ENCODE results near the gene GRIK4. TPM values are rescaled to one million over a fixed set of nuclear protein-coding genes. Genes with fewer than 3 reads are reported as not detected.

GRIK4 gene
- total and polyA plus RNA-seq, 2 donors (not counting 3 experiments of a cell fraction or from before 2014, with no cell fraction given) = 0.81 to 1.6 TPM

DNA sequence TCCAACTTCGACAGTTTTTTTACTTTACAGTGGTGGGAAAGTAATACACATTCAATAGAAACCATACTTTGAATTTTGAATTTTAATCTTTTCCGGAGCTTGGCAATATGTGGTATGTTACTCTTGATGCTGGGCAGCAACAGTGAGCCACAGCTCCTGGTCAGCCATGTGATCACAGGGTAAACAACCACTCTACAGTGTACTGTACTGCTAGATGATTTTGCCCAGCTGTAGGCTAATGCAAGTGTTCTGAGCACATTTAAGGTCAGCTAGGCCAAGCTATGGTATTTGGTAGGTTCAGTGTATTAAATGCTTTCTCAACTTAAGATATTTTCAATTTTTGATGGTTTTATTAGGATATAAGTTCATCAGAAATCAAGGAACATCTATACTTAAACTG, 48.7 kb upstream of the GRIK4 start:
- dilution Hi-C loops (cut with MboI; ENCODE audit: extremely low pct_ligation_motif_present, low sequenced_read_pairs) = no loop called here
- H3K27ac ChIP-seq (ENCODE audit: insufficient read depth, low read depth, low read length) = no peak overlapping the region
- no peaks in the 10 kb centered on the region for H3K4me1 ChIP-seq (ENCODE audit: control insufficient read depth, extremely low read depth, insufficient read depth, low read length)
- CTCF ChIA-PET = interaction anchor here (1.2 kb wide), 1 partner anchor 128 kb away, joined by 3 read pairs; no protein-coding TSS in a partner anchor
- H3K4me3 ChIP-seq (replicated peaks in 1 of 3; ENCODE audit: insufficient read depth in 1 of 3, low read depth in 1 of 3, low read length in 3 of 3) = no peak overlapping the region
- intact Hi-C loops (cut with micrococcal nuclease) = no loop called here
- H2AFZ ChIP-seq (ENCODE audit: low read depth, low read length) = no peak overlapping the region
- H3K9me3 ChIP-seq (replicated peaks; ENCODE audit: control insufficient read depth, insufficient read depth, low read length) = no peaks in the 10 kb centered on the region
- no peak for FAIRE-seq
- no peaks in the 10 kb centered on the region for H3K27me3 ChIP-seq (ENCODE audit: control insufficient read depth in 2 of 2, insufficient read depth in 2 of 2, low read length in 2 of 2)
- H3K9me1 ChIP-seq (replicated peaks; ENCODE audit: control insufficient read depth, extremely low read depth, insufficient read depth, low read length) = no peaks in the 10 kb centered on the region
- H4K20me1 ChIP-seq (replicated peaks; ENCODE audit: control insufficient read depth, extremely low read depth, insufficient read depth, low read length) = no peaks in the 10 kb centered on the region
- no peaks in the 10 kb centered on the region for H3K79me2 ChIP-seq (ENCODE audit: control insufficient read depth, insufficient read depth, low read length)
- no peak overlapping the region for H3K4me2 ChIP-seq (ENCODE audit: insufficient read depth, low read length)
- TF ChIP-seq MYC (IDR thresholded peaks at IDR 0.05; ENCODE audit: low read depth, low read length) (no peak), EZH2 (IDR thresholded peaks at IDR 0.05; ENCODE audit: borderline replicate concordance, low read depth, low read length, severe bottlenecking) (no peak), POLR2AphosphoS5 (IDR thresholded peaks at IDR 0.05; ENCODE audit: insufficient read depth, low read depth, low read length) (no peak), JUN (IDR thresholded peaks at IDR 0.05; ENCODE audit: borderline replicate concordance, insufficient read depth, insufficient read length, low read depth) (no peak), GATA2 (IDR thresholded peaks at IDR 0.05; ENCODE audit: insufficient read depth, insufficient read length, low read depth, low read length) (no peak), FOS (IDR thresholded peaks at IDR 0.05; ENCODE audit: borderline replicate concordance, insufficient read depth, low read length) (no peak), POLR2A (IDR thresholded peaks at IDR 0.05; ENCODE audit: low read depth, low read length) (no peak)
- TF ChIP-seq, protein P1, sequence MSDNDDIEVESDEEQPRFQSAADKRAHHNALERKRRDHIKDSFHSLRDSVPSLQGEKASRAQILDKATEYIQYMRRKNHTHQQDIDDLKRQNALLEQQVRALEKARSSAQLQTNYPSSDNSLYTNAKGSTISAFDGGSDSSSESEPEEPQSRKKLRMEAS (IDR thresholded peaks at IDR 0.05; ENCODE audit: insufficient read depth, insufficient read length) = no peak
- TF ChIP-seq, protein P2, sequence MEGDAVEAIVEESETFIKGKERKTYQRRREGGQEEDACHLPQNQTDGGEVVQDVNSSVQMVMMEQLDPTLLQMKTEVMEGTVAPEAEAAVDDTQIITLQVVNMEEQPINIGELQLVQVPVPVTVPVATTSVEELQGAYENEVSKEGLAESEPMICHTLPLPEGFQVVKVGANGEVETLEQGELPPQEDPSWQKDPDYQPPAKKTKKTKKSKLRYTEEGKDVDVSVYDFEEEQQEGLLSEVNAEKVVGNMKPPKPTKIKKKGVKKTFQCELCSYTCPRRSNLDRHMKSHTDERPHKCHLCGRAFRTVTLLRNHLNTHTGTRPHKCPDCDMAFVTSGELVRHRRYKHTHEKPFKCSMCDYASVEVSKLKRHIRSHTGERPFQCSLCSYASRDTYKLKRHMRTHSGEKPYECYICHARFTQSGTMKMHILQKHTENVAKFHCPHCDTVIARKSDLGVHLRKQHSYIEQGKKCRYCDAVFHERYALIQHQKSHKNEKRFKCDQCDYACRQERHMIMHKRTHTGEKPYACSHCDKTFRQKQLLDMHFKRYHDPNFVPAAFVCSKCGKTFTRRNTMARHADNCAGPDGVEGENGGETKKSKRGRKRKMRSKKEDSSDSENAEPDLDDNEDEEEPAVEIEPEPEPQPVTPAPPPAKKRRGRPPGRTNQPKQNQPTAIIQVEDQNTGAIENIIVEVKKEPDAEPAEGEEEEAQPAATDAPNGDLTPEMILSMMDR (IDR thresholded peaks at IDR 0.05; ENCODE audit: extremely low read depth in 1 of 2, insufficient read depth in 1 of 2, low read depth in 1 of 2, low read length in 2 of 2) = no peak
- POLR2A ChIA-PET = no interaction called here
- no peak for DNase-seq (ENCODE audit: low read depth, low spot score)
- H3K36me3 ChIP-seq (ENCODE audit: control insufficient read depth in 2 of 2, extremely low read depth in 1 of 2, insufficient read depth in 2 of 2, low read length in 2 of 2) = peaks cover 18 to 25% of the 10 kb centered on the region in 2 experiments
- no TSS peak for BruUV-seq (replicated peaks)
- H3K9ac ChIP-seq (replicated peaks; ENCODE audit: extremely low read depth, insufficient read depth, low read length) = no peak overlapping the region
